DOHH2 (cell line): ENCODE measurements around the gene L3MBTL2.

ENCODE experiments used
- CTCF ChIP-seq: fragments of 200-600 bp; sonication (generic); IDR thresholded peaks from one replicate; pipeline ENCODE4 v1.5.1; 2014; ENCODE audit warnings: antibody characterized with exemption, mild to moderate bottlenecking, low read depth, low read length; ENCODE audit not compliant: poor library complexity, severe bottlenecking
- EZH2phosphoT487 ChIP-seq: fragments of 200-600 bp; sonication (generic); IDR thresholded peaks from 2 replicates; pipeline ENCODE4 v1.6.1; 2017; ENCODE audit warnings: borderline replicate concordance, mild to moderate bottlenecking, antibody characterized with exemption, low read length, moderate library complexity, mixed read lengths

GRCh38 chr22:41252365-41252764 lies 47.3 kb downstream of the L3MBTL2 start:
- no peak for TF ChIP-seq CTCF
- TF ChIP-seq EZH2phosphoT487, result no peak
